PC-9 (cell line): Measurements from ENCODE around the gene AOPEP. TPM values are rescaled to one million over a fixed set of nuclear protein-coding genes. Genes with fewer than 3 reads are reported as not detected.

Experiments used
- BruUV-seq: library from RNA; stranded (reverse); fragments of 400-500 nt; replicated peaks from 2 replicates; lab custom pipeline; 2021; lab: Mats Ljungman, UMichigan
- CTCF ChIA-PET: fragments of 300-600 bp; sonication (Branson Sonifier 250); formaldehyde crosslinking; loops from one replicate; lab custom pipeline; 2022; ENCODE audit warnings: antibody characterized with exemption; lab: Charles Lee
- POLR2A ChIA-PET: fragments of 300-600 bp; sonication (Branson Sonifier 250); formaldehyde crosslinking; loops from one replicate; lab custom pipeline; 2022; ENCODE audit warnings: antibody characterized with exemption; ENCODE audit not compliant: unreplicated experiment; lab: Charles Lee
- DNase-seq, 2 experiments: peaks; one replicate each; pipeline versions ENCODE4 v3.0.0 to v3.0.0-alpha.2; 2015 to 2022; ENCODE audit warnings: mixed read lengths in 1 of 2
- H2AFZ ChIP-seq: fragments of 200-600 bp; sonication (generic); 2 replicates; pipeline ENCODE4 v1.8.1; 2017; ENCODE audit warnings: antibody characterized with exemption
- H3F3A ChIP-seq: fragments of 200-600 bp; sonication (generic); 2 replicates; pipeline ENCODE4 v1.8.1; 2017; ENCODE audit warnings: antibody characterized with exemption, mild to moderate bottlenecking, low read depth; ENCODE audit not compliant: insufficient read depth
- H3K27ac ChIP-seq: fragments of 200-600 bp; sonication (generic); 2 replicates; pipeline ENCODE4 v1.6.1; 2016; ENCODE audit warnings: mixed run types
- H3K27me3 ChIP-seq: fragments of 200-600 bp; sonication (generic); 2 replicates; pipeline ENCODE4 v1.6.1; 2016; ENCODE audit warnings: low read depth, mixed run types; ENCODE audit not compliant: insufficient read depth
- H3K36me3 ChIP-seq: fragments of 200-600 bp; sonication (generic); 2 replicates; pipeline ENCODE4 v1.6.1; 2016; ENCODE audit warnings: low read depth, mixed run types
- H3K4me1 ChIP-seq: fragments of 200-600 bp; sonication (generic); replicated peaks from 2 replicates; pipeline ENCODE4 v1.6.1; 2016; ENCODE audit warnings: mixed run types; ENCODE audit not compliant: insufficient read depth
- H3K4me2 ChIP-seq: fragments of 200-600 bp; sonication (generic); 2 replicates; pipeline ENCODE4 v1.6.1; 2017; ENCODE audit warnings: mixed run types
- H3K4me3 ChIP-seq: fragments of 200-600 bp; sonication (generic); 2 replicates; pipeline ENCODE4 v1.6.1; 2016; ENCODE audit warnings: mixed run types
- H3K79me2 ChIP-seq: fragments of 200-600 bp; sonication (generic); 2 replicates; pipeline ENCODE4 v1.6.1; 2017; ENCODE audit warnings: low read depth, mixed run types
- H3K9me2 ChIP-seq: fragments of 200-600 bp; sonication (generic); 2 replicates; pipeline ENCODE4 v1.8.1; 2017; ENCODE audit warnings: mild to moderate bottlenecking; ENCODE audit not compliant: insufficient read depth
- H3K9me3 ChIP-seq: fragments of 200-600 bp; sonication (generic); 2 replicates; pipeline ENCODE4 v1.8.1; 2016; ENCODE audit warnings: low read depth; ENCODE audit not compliant: insufficient read depth
- H4K20me1 ChIP-seq: fragments of 200-600 bp; sonication (generic); 2 replicates; pipeline ENCODE4 v1.8.1; 2017; ENCODE audit not compliant: insufficient read depth
- EZH2 ChIP-seq: fragments of 200-600 bp; sonication (generic); IDR thresholded peaks from 2 replicates; pipeline ENCODE4 v1.8.0; 2017; ENCODE audit warnings: antibody characterized with exemption, low read depth
- intact Hi-C: fragments of 100-400 bp; cut with micrococcal nuclease; formaldehyde crosslinking; loops from one replicate; pipeline ENCODE4 v1.10.0; 2022; ENCODE audit not compliant: unreplicated experiment
- total RNA-seq: library from RNA; stranded (reverse); gene quantifications from 2 replicates; pipeline ENCODE4 v1.2.3, GENCODE V29; 2021
- TF ChIP-seq, protein P1 (sequence below): fragments of 200-600 bp; sonication (generic); conservative IDR thresholded peaks from 2 replicates; pipeline ENCODE4 v1.6.1; 2017; ENCODE audit warnings: mixed run types, antibody characterized with exemption, mild to moderate bottlenecking, moderate library complexity

Gene AOPEP
- total RNA-seq, 1 experiment from 2014 or later = 90.0 TPM

GRCh38 chr9:95055851-95056551, 329.5 kb downstream of the AOPEP start:
- POLR2A ChIA-PET = no interaction called here

DNA sequence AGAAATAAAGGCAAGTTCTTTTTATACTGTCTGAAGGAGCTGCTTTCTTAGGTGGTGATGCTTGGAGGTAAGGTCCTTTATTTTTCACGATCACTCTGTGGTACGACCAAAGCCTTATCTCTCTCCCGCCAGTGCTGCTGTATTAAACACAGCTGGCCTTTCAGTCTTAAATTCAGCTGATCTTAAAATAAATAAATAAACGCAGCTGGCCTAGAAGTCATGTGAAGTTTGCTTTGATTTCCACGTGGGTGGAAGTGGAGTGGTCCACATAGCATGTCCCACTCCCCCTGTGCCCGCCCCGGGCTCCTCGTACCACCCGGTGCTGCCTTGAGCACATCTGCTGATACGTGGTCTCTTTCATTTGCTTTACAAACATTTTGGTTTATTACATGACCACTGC, 330.6 kb downstream of the AOPEP start:
- Histone ChIP-seq H2AFZ (no peak overlapping the region), H3K9me3 (no peaks in the 10 kb centered on the region), H3K27ac (no peak overlapping the region), H3K4me3 (no peak overlapping the region), H3K36me3 (peaks cover 41% of the 10 kb centered on the region), H3K4me2 (no peak overlapping the region), H3K4me1 (0 out of 2 replicates have a peak, but pooled peaks cover 4% of the 10 kb centered on the region), H3K79me2 (peaks cover 100% of the 10 kb centered on the region), H4K20me1 (peaks cover 95% of the 10 kb centered on the region), H3K9me2 (no peaks in the 10 kb centered on the region), H3K27me3 (no peaks in the 10 kb centered on the region), H3F3A (peaks cover 39% of the 10 kb centered on the region)
- TF ChIP-seq EZH2 = no peak
- TF ChIP-seq, protein P1, sequence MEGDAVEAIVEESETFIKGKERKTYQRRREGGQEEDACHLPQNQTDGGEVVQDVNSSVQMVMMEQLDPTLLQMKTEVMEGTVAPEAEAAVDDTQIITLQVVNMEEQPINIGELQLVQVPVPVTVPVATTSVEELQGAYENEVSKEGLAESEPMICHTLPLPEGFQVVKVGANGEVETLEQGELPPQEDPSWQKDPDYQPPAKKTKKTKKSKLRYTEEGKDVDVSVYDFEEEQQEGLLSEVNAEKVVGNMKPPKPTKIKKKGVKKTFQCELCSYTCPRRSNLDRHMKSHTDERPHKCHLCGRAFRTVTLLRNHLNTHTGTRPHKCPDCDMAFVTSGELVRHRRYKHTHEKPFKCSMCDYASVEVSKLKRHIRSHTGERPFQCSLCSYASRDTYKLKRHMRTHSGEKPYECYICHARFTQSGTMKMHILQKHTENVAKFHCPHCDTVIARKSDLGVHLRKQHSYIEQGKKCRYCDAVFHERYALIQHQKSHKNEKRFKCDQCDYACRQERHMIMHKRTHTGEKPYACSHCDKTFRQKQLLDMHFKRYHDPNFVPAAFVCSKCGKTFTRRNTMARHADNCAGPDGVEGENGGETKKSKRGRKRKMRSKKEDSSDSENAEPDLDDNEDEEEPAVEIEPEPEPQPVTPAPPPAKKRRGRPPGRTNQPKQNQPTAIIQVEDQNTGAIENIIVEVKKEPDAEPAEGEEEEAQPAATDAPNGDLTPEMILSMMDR = no peak
- CTCF ChIA-PET = interaction anchor here (0.6 kb wide), 1 partner anchor 680 kb away, joined by 4 read pairs; no protein-coding TSS in a partner anchor
- POLR2A ChIA-PET = interaction anchor here (0.7 kb wide), 1 partner anchor 39 kb away, joined by 6 read pairs; no protein-coding TSS in a partner anchor
- intact Hi-C loops = no loop called here
- BruUV-seq = no TSS peak
- DNase-seq = no peak

More at GRCh38 chr9:95055851-95056551, 329.5 kb downstream of the AOPEP start:
- Histone ChIP-seq H3K9me2 (no peaks in the 10 kb centered on the region), H3F3A (peaks cover 40% of the 10 kb centered on the region), H2AFZ (no peak overlapping the region), H3K36me3 (peaks cover 39% of the 10 kb centered on the region), H3K4me2 (no peak overlapping the region), H3K9me3 (no peaks in the 10 kb centered on the region), H4K20me1 (peaks cover 88% of the 10 kb centered on the region), H3K4me1 (0 out of 2 replicates have a peak, but pooled peaks cover 6% of the 10 kb centered on the region), H3K27me3 (no peaks in the 10 kb centered on the region), H3K79me2 (peaks cover 100% of the 10 kb centered on the region), H3K27ac (no peak overlapping the region), H3K4me3 (no peak overlapping the region)
- intact Hi-C loops = no loop called here
- CTCF ChIA-PET = no interaction called here
- no peak for TF ChIP-seq EZH2
- TF ChIP-seq, protein P1 = no peak
- no peak for DNase-seq
- no TSS peak for BruUV-seq

- H3K4me1 ChIP-seq = no peaks in the 10 kb centered on the region
- peaks cover 35% of the 10 kb centered on the region for H3F3A ChIP-seq
- ChIA-PET CTCF (interaction anchor here (0.6 kb wide), 1 partner anchor 122 kb away, joined by 3 read pairs; no protein-coding TSS in a partner anchor), POLR2A (no interaction called here)
- no peak overlapping the region for H2AFZ ChIP-seq
- no peak overlapping the region for H3K27ac ChIP-seq
- intact Hi-C loops = no loop called here
- no peaks in the 10 kb centered on the region for H3K9me3 ChIP-seq
- TF ChIP-seq EZH2 = no peak
- TF ChIP-seq, protein P1 = no peak
- H3K27me3 ChIP-seq = no peaks in the 10 kb centered on the region
- H3K36me3 ChIP-seq = peaks cover 36% of the 10 kb centered on the region
- no peak overlapping the region for H3K4me2 ChIP-seq
- no peaks in the 10 kb centered on the region for H3K9me2 ChIP-seq
- H3K4me3 ChIP-seq = no peak overlapping the region
- no peak for DNase-seq
- BruUV-seq = no TSS peak
- peaks cover 89% of the 10 kb centered on the region for H4K20me1 ChIP-seq
- peaks cover 100% of the 10 kb centered on the region for H3K79me2 ChIP-seq
Measured at GRCh38 chr9:95058121-95058785, 331.8 kb downstream of the AOPEP start.
